Raji (cell line): ENCODE measurements around the gene ARMCX5.

Experiments
- POLR2A ChIP-seq: IDR thresholded peaks from 2 replicates; pipeline ENCODE4 v1.6.1; 2011; ENCODE audit warnings: low read depth, low read length, control low read depth; ENCODE audit not compliant: insufficient read depth

ARMCX5 gene

GRCh38 chrX:102599084-102599950 lies at the start of gene ARMCX5:
Gene ARMCX5, plus strand, starts transcription at chrX:102599515. Its CDS starts 2,627 bp downstream, at chrX:102602142.
- TF ChIP-seq POLR2A = peak; percentile 45; the same call in 1 of the 2 replicates

GRCh38 chrX:102558607-102559006 lies 40.7 kb upstream of the ARMCX5 start:
- no peak for TF ChIP-seq POLR2A

- no peak for TF ChIP-seq POLR2A
Measured at GRCh38 chrX:102560423-102561068, 38.8 kb upstream of the ARMCX5 start.

- no peak for TF ChIP-seq POLR2A
Measured at GRCh38 chrX:102580891-102581290, 18.4 kb upstream of the ARMCX5 start.

- TF ChIP-seq POLR2A = no peak
Measured at GRCh38 chrX:102593367-102593766, 5.9 kb upstream of the ARMCX5 start.

- TF ChIP-seq POLR2A = no peak
Measured at GRCh38 chrX:102599951-102600579, 750 bp downstream of the ARMCX5 start.

GRCh38 chrX:102604327-102604726 lies 5.0 kb downstream of the ARMCX5 start:
- TF ChIP-seq POLR2A = no peak

- no peak for TF ChIP-seq POLR2A
Measured at GRCh38 chrX:102606115-102606514, 6.8 kb downstream of the ARMCX5 start.

GRCh38 chrX:102610905-102611304 lies 11.6 kb downstream of the ARMCX5 start:
- no peak for TF ChIP-seq POLR2A

GRCh38 chrX:102624105-102624504 lies 24.8 kb downstream of the ARMCX5 start:
- no peak for TF ChIP-seq POLR2A

- TF ChIP-seq POLR2A = no peak
Measured at GRCh38 chrX:102627640-102628039, 28.3 kb downstream of the ARMCX5 start.

GRCh38 chrX:102637561-102637960 lies 38.2 kb downstream of the ARMCX5 start:
- no peak for TF ChIP-seq POLR2A

- TF ChIP-seq POLR2A = no peak
Measured at GRCh38 chrX:102650903-102651241, 51.6 kb downstream of the ARMCX5 start.

- TF ChIP-seq POLR2A = no peak
Measured at GRCh38 chrX:102651242-102652011, 52.1 kb downstream of the ARMCX5 start, which contains the start of gene GPRASP1. Gene GPRASP1, plus strand, starts transcription at chrX:102651483. Its CDS starts 2,431 bp downstream, at chrX:102653914.
